HG03097 (cell line): ENCODE results near the gene PLEKHH3.
"Not testable (repeated sequence)": the region's sequence is repeated elsewhere in the genome, so short reads cannot be mapped to it uniquely, and the experiment has no call there.

ENCODE experiments used
- ATAC-seq: cut with Tn5 transposase; IDR thresholded peaks from one replicate; pipeline ENCODE4 v1.9.1; 2021; ENCODE audit not compliant: unreplicated experiment, low FRiP score

PLEKHH3 gene

GRCh38 chr17:42673885-42674754 is 2.7 kb downstream of the PLEKHH3 start:
- ATAC-seq = no peak

GRCh38 chr17:42673266-42673884 is 3.4 kb downstream of the PLEKHH3 start:
- ATAC-seq = no peak

- ATAC-seq = no peak
These were observed 4.8 kb downstream of the PLEKHH3 start for GRCh38 chr17:42672038-42672437.

GRCh38 chr17:42670789-42671657 is 5.8 kb downstream of the PLEKHH3 start:
- no peak for ATAC-seq

- ATAC-seq = no peak
These were observed 6.6 kb downstream of the PLEKHH3 start for GRCh38 chr17:42669977-42670788.

- ATAC-seq = no peak
These were observed 7.2 kb downstream of the PLEKHH3 start for GRCh38 chr17:42669705-42669976.

GRCh38 chr17:42667088-42667951 is 9.5 kb downstream of the PLEKHH3 start:
- no peak for ATAC-seq

- not testable (repeated sequence) for ATAC-seq
These were observed 10.7 kb downstream of the PLEKHH3 start for GRCh38 chr17:42666126-42666525.

- ATAC-seq = no peak
These were observed 11.2 kb downstream of the PLEKHH3 start for GRCh38 chr17:42665581-42666001.

GRCh38 chr17:42660692-42661345 is 16.0 kb downstream of the PLEKHH3 start:
- ATAC-seq = no peak

GRCh38 chr17:42659932-42660274 is 16.9 kb downstream of the PLEKHH3 start:
- not testable (repeated sequence) for ATAC-seq

- no peak for ATAC-seq
These were observed 17.5 kb downstream of the PLEKHH3 start, which contains the start of gene TUBG2 for GRCh38 chr17:42659079-42659931. TUBG2 (plus strand) TSS chr17:42659284; CDS start chr17:42659504, 220 bp downstream.

- no peak for ATAC-seq
These were observed 18.8 kb downstream of the PLEKHH3 start for GRCh38 chr17:42657824-42658588.

- ATAC-seq = no peak
These were observed 21.3 kb downstream of the PLEKHH3 start for GRCh38 chr17:42655528-42655927.

GRCh38 chr17:42653179-42654124 is 23.3 kb downstream of the PLEKHH3 start:
- ATAC-seq = no peak

GRCh38 chr17:42651392-42651791 is 25.4 kb downstream of the PLEKHH3 start:
- ATAC-seq = no peak
